ENCODE data around the gene ZRSR2. TPM values are rescaled to one million over a fixed set of nuclear protein-coding genes. Genes with fewer than 3 reads are reported as not detected.
A peak's percentile ranks its signal among the peaks of the same experiment; 100 is the strongest.
"Not testable (repeated sequence)": the region's sequence is repeated elsewhere in the genome, so short reads cannot be mapped to it uniquely, and the experiment has no call there.

ZRSR2 gene
- total RNA-seq, 2 donors from 2014 or later: 8.6 to 9.1 TPM

GRCh38 chrX:15786915-15787314 is 3.4 kb upstream of the ZRSR2 start:
- ATAC-seq (no peak), DNase-seq (no peak)
- intact Hi-C loops (cut with DNase I, micrococcal nuclease): no loop called here

GRCh38 chrX:15790769-15791290 is 546 bp downstream of the ZRSR2 start:
- intact Hi-C loops (cut with DNase I, micrococcal nuclease): no loop called here
- peak; percentile 22 for ATAC-seq
- no peak for DNase-seq

- DNase-seq (no peak), ATAC-seq (no peak)
- intact Hi-C loops (cut with DNase I, micrococcal nuclease): no loop called here
Measured at GRCh38 chrX:15797707-15798106, 7.4 kb downstream of the ZRSR2 start.

- intact Hi-C loops (cut with DNase I, micrococcal nuclease): no loop called here
- DNase-seq: no peak
- no peak for ATAC-seq
Measured at GRCh38 chrX:15804563-15804962, 14.3 kb downstream of the ZRSR2 start.

- intact Hi-C loops (cut with DNase I, micrococcal nuclease): no loop called here
- no peak for DNase-seq
- no peak for ATAC-seq
Measured at GRCh38 chrX:15808254-15808653, 18.0 kb downstream of the ZRSR2 start.

GRCh38 chrX:15812192-15812938 is 22.1 kb downstream of the ZRSR2 start:
- ATAC-seq (no peak), DNase-seq (no peak)
- intact Hi-C loops (cut with DNase I, micrococcal nuclease): no loop called here

- intact Hi-C loops (cut with DNase I, micrococcal nuclease): no loop called here
- no peak for DNase-seq
- ATAC-seq: no peak
Measured at GRCh38 chrX:15813416-15813815, 23.1 kb downstream of the ZRSR2 start.

- DNase-seq: no peak
- intact Hi-C loops (cut with DNase I, micrococcal nuclease): no loop called here
- ATAC-seq: no peak
Measured at GRCh38 chrX:15814771-15815365, 24.6 kb downstream of the ZRSR2 start.

- intact Hi-C loops (cut with DNase I, micrococcal nuclease): no loop called here
- ATAC-seq: peak; percentile 85
- DNase-seq: no peak
Measured at GRCh38 chrX:15815779-15816437, 25.6 kb downstream of the ZRSR2 start.

- intact Hi-C loops (cut with DNase I, micrococcal nuclease): no loop called here
- DNase-seq (no peak), ATAC-seq (no peak)
Measured at GRCh38 chrX:15816438-15816809, 26.1 kb downstream of the ZRSR2 start.

GRCh38 chrX:15816886-15817285 is 26.6 kb downstream of the ZRSR2 start:
- intact Hi-C loops (cut with DNase I, micrococcal nuclease): no loop called here
- ATAC-seq: no peak
- no peak for DNase-seq

GRCh38 chrX:15820106-15821073 is 30.1 kb downstream of the ZRSR2 start:
- DNase-seq (no peak), ATAC-seq (no peak)
- intact Hi-C loops (cut with DNase I, micrococcal nuclease): no loop called here

- ATAC-seq (no peak), DNase-seq (no peak)
- intact Hi-C loops (cut with DNase I, micrococcal nuclease): no loop called here
Measured at GRCh38 chrX:15822922-15823321, 32.6 kb downstream of the ZRSR2 start.

GRCh38 chrX:15825936-15826335 is 35.7 kb downstream of the ZRSR2 start:
- no peak for ATAC-seq
- DNase-seq: no peak
- intact Hi-C loops (cut with DNase I, micrococcal nuclease): no loop called here

GRCh38 chrX:15829217-15829616 is 38.9 kb downstream of the ZRSR2 start:
- intact Hi-C loops (cut with DNase I, micrococcal nuclease): no loop called here
- DNase-seq: no peak
- ATAC-seq: no peak

GRCh38 chrX:15831347-15831746 is 41.1 kb downstream of the ZRSR2 start:
- ATAC-seq; DNase-seq; intact Hi-C loops (cut with DNase I, micrococcal nuclease): not testable (repeated sequence)

GRCh38 chrX:15834053-15834452 is 43.8 kb downstream of the ZRSR2 start:
- intact Hi-C loops (cut with DNase I, micrococcal nuclease): no loop called here
- ATAC-seq (no peak), DNase-seq (no peak)

- intact Hi-C loops (cut with DNase I, micrococcal nuclease): no loop called here
- DNase-seq (no peak), ATAC-seq (peak; percentile 92)
Measured at GRCh38 chrX:15834827-15835595, 44.7 kb downstream of the ZRSR2 start.
